GM12873 (cell line): Measurements from ENCODE around the gene STRIP1.

Experiments used
- TF ChIP-seq, protein P1 (sequence below): IDR thresholded peaks from 2 replicates; pipeline ENCODE4 v1.5.1; 2012; ENCODE audit warnings: low read depth, mild to moderate bottlenecking, moderate library complexity, low read length, control low read depth; ENCODE audit not compliant: insufficient read depth; ENCODE audit errors: missing control alignments

Gene STRIP1

DNA sequence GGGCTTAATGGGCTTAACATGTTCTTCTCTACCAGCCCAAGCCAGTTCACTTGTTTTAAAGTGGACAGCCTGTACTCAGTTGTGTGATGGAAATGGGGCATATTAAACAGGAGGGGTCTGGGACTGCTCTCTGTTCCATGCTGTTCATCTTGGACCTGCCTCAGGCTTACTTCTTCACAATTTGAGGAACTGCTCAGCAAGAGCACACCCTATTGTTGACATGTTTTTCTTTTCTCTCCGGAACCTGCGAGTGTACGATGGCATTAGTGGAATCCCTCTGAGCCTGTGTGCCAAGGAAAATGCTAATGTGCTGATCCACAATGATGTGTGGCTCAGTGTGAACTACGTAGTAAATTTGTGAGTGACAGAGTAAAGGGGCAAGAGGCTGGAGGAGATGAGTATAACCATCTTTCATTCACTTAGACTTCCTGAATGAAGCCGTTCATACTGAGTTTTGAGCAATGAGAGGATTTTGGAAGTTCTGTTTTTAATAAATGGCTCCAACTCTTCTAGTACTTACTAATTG is 43.0 kb upstream of the STRIP1 start:
- TF ChIP-seq, protein P1, sequence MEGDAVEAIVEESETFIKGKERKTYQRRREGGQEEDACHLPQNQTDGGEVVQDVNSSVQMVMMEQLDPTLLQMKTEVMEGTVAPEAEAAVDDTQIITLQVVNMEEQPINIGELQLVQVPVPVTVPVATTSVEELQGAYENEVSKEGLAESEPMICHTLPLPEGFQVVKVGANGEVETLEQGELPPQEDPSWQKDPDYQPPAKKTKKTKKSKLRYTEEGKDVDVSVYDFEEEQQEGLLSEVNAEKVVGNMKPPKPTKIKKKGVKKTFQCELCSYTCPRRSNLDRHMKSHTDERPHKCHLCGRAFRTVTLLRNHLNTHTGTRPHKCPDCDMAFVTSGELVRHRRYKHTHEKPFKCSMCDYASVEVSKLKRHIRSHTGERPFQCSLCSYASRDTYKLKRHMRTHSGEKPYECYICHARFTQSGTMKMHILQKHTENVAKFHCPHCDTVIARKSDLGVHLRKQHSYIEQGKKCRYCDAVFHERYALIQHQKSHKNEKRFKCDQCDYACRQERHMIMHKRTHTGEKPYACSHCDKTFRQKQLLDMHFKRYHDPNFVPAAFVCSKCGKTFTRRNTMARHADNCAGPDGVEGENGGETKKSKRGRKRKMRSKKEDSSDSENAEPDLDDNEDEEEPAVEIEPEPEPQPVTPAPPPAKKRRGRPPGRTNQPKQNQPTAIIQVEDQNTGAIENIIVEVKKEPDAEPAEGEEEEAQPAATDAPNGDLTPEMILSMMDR, result no peak

DNA sequence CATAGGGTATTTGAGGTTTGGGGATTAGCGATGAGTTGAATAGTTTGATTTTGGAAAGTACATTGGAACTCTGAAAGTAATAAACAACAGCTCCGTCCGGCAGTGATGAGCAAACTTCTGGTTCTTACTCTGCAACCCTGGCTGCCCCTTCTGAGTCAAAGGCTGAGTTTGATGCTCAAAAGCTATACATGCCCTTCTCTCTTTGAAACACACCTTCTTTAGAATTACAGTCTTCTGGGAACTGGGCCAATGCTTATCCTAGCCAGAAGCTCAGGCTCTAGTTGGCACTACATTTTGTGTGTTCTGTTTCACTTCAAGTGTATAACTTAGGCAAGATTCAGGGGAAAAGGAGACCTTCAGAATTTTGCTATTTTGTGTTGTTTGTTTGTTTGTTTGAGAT is 40.5 kb upstream of the STRIP1 start:
- TF ChIP-seq, protein P1, result no peak

DNA sequence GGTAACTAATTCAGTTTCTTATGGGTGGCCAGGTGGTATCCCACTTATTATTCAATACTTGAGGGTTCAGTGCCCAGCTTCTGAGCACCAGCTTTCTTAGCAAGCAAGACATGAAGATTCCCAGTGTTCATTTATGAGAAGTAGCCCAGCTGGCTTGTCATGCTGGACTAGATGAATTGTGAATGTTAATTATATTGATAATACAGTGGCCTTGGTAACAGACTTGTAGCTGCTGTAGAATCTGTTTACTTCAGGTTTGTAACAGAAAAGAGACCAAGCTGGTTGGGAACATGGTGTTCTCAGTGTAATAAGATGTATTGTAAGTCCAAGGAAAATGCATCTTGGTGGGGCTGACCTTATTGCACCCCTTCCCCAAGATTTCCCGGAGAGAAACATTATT is 39.8 kb upstream of the STRIP1 start:
- TF ChIP-seq, protein P1, result no peak

DNA sequence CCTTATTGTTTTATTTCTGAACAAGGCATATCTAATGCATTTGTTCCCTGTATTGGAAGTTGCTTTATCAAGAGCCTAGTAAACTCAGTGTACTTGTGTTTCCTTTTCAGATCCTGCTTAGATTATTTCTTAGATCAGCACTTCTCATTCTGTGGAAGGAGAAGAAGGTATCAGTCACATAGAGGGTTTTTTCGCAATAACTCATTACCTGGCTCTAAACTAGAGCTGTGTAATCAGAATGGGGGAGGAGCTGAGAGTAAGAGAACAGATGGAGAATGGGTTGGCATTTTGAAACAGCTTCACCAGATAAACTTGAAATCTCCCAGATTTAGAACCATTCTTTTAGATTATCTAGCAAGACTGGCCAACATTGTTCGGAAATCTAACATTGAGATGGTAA is 38.9 kb upstream of the STRIP1 start:
- TF ChIP-seq, protein P1, result no peak

DNA sequence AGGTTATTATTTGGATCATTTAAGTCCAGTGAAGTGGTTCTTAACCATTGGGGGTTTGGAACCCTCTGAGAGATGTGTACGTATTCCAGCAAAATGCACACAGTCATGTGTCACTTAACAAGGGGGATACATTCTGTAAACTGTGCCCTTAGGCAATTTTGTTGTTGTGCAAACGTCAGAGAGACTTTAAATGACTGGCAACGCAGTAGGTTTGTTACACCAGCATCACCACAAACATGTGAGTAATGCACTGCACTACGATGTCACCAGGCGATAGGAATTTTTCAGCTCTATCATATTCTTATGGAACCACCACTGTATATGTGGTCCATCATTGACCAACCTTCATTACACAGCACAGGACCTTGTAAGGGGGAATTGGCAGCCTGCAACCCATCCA is 37.9 kb upstream of the STRIP1 start:
- TF ChIP-seq, protein P1, result no peak

DNA sequence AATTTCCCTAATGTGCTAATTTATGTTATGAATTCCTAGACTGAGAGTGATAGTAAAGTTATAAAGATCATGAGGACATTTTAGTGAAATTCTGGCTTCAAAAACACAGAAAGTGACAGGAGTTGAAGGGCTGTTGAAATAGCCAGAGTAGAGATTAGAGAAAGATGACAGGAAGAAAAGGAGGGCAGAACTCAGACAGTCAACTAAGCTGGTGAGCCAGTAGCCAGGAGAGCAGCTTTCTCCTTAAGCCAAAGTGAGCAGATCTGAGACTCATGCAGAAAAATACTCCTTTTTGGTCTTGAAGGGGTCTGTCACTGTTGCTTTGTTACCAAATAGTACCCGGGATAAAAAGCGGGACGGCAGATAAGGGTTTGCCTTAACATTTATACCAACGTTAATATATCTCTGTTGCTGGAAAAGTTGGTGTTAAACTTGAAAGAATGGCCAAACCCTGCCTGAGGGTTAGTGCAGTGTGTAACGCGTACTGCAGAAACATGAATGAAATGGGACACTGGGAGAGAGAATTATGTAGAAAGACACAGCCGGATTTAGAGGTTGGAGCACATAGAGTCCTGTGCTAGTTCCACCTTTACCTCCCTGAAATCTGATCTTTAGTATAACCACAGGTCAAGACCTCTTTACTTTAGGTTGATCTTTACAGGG is 37.1 kb upstream of the STRIP1 start:
- TF ChIP-seq, protein P1, result no peak

DNA sequence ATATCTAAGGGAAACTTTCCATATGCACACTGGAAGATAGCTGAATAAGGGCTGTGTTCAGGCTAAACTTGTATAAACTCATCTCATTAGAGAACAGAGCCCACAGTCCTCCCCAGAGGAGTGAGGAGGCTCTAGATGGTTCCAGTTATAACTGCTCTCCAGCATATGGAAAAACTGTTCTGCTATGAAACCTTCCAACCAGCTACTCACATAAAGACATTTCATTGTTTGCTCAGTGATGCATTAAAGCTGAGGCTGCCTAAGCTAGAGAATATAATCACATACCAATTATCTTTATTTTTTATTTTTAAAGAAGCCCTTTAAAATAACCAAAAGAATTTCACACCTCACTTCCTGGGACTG is 36.6 kb upstream of the STRIP1 start:
- TF ChIP-seq, protein P1, result no peak
